HCT116 (cell line): Measurements from ENCODE around the gene RBPMS2.

Experiments
- ELF1 ChIP-seq: IDR thresholded peaks from 2 replicates; pipeline ENCODE4 v1.6.1; 2012; ENCODE audit warnings: low read depth, borderline replicate concordance
- EZH2 ChIP-seq: fragments of 200-600 bp; sonication (generic); IDR thresholded peaks from 2 replicates; pipeline ENCODE4 v1.6.1; 2017; ENCODE audit warnings: antibody characterized with exemption, mixed run types
- EZH2phosphoT487 ChIP-seq: fragments of 200-600 bp; IDR thresholded peaks from 2 replicates; pipeline ENCODE4 v1.6.1; 2018; ENCODE audit warnings: antibody characterized with exemption, borderline replicate concordance
- JUND ChIP-seq: IDR thresholded peaks from 2 replicates; pipeline ENCODE4 v1.6.1; 2012
- POLR2A ChIP-seq: IDR thresholded peaks from 2 replicates; pipeline ENCODE4 v1.7.0; 2011; ENCODE audit warnings: borderline replicate concordance; ENCODE audit not compliant: insufficient read depth, insufficient read length; ENCODE audit errors: extremely low read depth
- POLR2AphosphoS5 ChIP-seq: IDR thresholded peaks from 2 replicates; pipeline ENCODE4 v1.6.1; 2011; ENCODE audit warnings: mild to moderate bottlenecking, low read depth, low read length, moderate library complexity
- RAD21 ChIP-seq: IDR thresholded peaks from 2 replicates; pipeline ENCODE4 v1.6.1; 2012; ENCODE audit warnings: low read depth, mild to moderate bottlenecking
- YY1 ChIP-seq: IDR thresholded peaks from 2 replicates; pipeline ENCODE4 v1.6.1; 2011; ENCODE audit warnings: low read length, low read depth, moderate library complexity, mild to moderate bottlenecking; ENCODE audit not compliant: insufficient replicate concordance; ENCODE audit errors: extremely low read depth
- ZFX ChIP-seq: fragments of 450-650 bp; IDR thresholded peaks from 2 replicates; pipeline ENCODE4 v1.6.1; 2017
- ZNF274 ChIP-seq: fragments of 200-500 bp; sonication (Bioruptor generic); IDR thresholded peaks from 2 replicates; pipeline ENCODE4 v1.6.1; 2014; ENCODE audit warnings: mild to moderate bottlenecking, low read depth, low read length, inconsistent platforms
- TF ChIP-seq, protein P1 (sequence below), 3 experiments: fragments of 200-600 bp in 1 of 3; sonication (generic) in 1 of 3; IDR thresholded peaks in 2 of 3; conservative IDR thresholded peaks in 1 of 3; 2 replicates each; pipeline ENCODE4 v1.5.1; 2012 to 2017; ENCODE audit warnings: low read depth in 2 of 3, low read length in 2 of 3, antibody characterized with exemption in 1 of 3, borderline replicate concordance in 1 of 3, control low read depth in 1 of 3, mild to moderate bottlenecking in 1 of 3, mixed read lengths in 1 of 3, mixed run types in 1 of 3, moderate library complexity in 1 of 3; ENCODE audit not compliant: insufficient read depth in 1 of 3
- TF ChIP-seq, protein P2 (sequence below): IDR thresholded peaks from 2 replicates; pipeline ENCODE4 v1.6.1; 2011; ENCODE audit warnings: mild to moderate bottlenecking, low read length, moderate library complexity; ENCODE audit not compliant: insufficient replicate concordance; ENCODE audit errors: extremely low read depth

DNA sequence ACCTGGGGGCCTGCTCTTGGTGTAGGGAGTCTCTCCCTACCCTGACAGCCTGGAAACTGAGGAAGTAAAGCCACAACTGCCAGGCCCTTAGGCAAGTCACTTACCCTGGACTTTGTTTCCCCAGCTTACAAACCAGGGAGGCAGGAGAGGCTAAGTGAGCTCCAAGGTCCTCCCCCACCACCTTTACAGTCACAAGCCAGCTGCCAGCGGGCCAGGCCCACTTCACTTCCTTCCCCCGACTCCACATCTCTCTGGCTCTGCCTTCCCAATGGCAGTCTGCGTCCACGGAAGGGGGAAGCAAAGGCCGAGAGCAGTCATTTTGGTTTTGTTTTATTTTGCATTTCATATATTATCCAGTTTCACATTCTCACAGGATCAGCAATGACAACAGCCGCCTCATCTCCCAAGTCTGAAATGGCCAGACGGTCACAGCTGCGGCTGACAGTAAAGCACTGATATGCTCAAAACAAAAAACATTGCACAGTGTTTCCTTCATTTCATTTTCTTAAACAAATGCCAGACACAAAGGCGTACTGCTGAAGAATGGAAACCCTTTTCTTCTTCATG is 35.7 kb downstream of the RBPMS2 start:
- TF ChIP-seq, protein P1, sequence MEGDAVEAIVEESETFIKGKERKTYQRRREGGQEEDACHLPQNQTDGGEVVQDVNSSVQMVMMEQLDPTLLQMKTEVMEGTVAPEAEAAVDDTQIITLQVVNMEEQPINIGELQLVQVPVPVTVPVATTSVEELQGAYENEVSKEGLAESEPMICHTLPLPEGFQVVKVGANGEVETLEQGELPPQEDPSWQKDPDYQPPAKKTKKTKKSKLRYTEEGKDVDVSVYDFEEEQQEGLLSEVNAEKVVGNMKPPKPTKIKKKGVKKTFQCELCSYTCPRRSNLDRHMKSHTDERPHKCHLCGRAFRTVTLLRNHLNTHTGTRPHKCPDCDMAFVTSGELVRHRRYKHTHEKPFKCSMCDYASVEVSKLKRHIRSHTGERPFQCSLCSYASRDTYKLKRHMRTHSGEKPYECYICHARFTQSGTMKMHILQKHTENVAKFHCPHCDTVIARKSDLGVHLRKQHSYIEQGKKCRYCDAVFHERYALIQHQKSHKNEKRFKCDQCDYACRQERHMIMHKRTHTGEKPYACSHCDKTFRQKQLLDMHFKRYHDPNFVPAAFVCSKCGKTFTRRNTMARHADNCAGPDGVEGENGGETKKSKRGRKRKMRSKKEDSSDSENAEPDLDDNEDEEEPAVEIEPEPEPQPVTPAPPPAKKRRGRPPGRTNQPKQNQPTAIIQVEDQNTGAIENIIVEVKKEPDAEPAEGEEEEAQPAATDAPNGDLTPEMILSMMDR (IDR thresholded peaks at IDR 0.05 in 2 of 3, conservative IDR thresholded peaks at IDR 0.05 in 1 of 3; ENCODE audit: borderline replicate concordance in 1 of 3, insufficient read depth in 1 of 3, low read depth in 2 of 3, low read length in 2 of 3) = no peak
- TF ChIP-seq EZH2phosphoT487 = no peak
- no peak for TF ChIP-seq POLR2A
- TF ChIP-seq ZNF274 = no peak
- TF ChIP-seq ZFX = no peak
- TF ChIP-seq JUND = no peak
- no peak for TF ChIP-seq ELF1
- TF ChIP-seq YY1 = no peak
- TF ChIP-seq EZH2 = no peak
- TF ChIP-seq POLR2AphosphoS5 = no peak
- TF ChIP-seq, protein P2, sequence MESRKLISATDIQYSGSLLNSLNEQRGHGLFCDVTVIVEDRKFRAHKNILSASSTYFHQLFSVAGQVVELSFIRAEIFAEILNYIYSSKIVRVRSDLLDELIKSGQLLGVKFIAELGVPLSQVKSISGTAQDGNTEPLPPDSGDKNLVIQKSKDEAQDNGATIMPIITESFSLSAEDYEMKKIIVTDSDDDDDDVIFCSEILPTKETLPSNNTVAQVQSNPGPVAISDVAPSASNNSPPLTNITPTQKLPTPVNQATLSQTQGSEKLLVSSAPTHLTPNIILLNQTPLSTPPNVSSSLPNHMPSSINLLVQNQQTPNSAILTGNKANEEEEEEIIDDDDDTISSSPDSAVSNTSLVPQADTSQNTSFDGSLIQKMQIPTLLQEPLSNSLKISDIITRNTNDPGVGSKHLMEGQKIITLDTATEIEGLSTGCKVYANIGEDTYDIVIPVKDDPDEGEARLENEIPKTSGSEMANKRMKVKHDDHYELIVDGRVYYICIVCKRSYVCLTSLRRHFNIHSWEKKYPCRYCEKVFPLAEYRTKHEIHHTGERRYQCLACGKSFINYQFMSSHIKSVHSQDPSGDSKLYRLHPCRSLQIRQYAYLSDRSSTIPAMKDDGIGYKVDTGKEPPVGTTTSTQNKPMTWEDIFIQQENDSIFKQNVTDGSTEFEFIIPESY = no peak
- TF ChIP-seq RAD21 = no peak
